Measurements from ENCODE around the gene LRMDA.

LRMDA gene

GRCh38 chr10:76329891-76330575 lies 898.6 kb downstream of the LRMDA start:
- H3K4me3 ChIP-seq (ENCODE audit: low read depth, low read length) = no peak overlapping the region
- no peak for TF ChIP-seq CTCF (conservative IDR thresholded peaks at IDR 0.05; ENCODE audit: low read depth, low read length)
- peak; percentile 13 for DNase-seq (ENCODE audit: low read depth)

- DNase-seq (ENCODE audit: low read depth) = no peak
- TF ChIP-seq CTCF (conservative IDR thresholded peaks at IDR 0.05; ENCODE audit: low read depth, low read length) = no peak
Measured at GRCh38 chr10:76331742-76332141, 900.3 kb downstream of the LRMDA start.

GRCh38 chr10:76333326-76333725 lies 901.9 kb downstream of the LRMDA start:
- DNase-seq (ENCODE audit: low read depth) = no peak
- no peak overlapping the region for H3K4me3 ChIP-seq (ENCODE audit: low read depth, low read length)
- TF ChIP-seq CTCF (conservative IDR thresholded peaks at IDR 0.05; ENCODE audit: low read depth, low read length) = no peak

More at GRCh38 chr10:76331742-76332141, 900.3 kb downstream of the LRMDA start:
- H3K4me3 ChIP-seq (ENCODE audit: low read depth, low read length) = no peak overlapping the region

GRCh38 chr10:76333796-76334195 lies 902.4 kb downstream of the LRMDA start:
- TF ChIP-seq CTCF (conservative IDR thresholded peaks at IDR 0.05; ENCODE audit: low read depth, low read length) = no peak
- no peak overlapping the region for H3K4me3 ChIP-seq (ENCODE audit: low read depth, low read length)
- no peak for DNase-seq (ENCODE audit: low read depth)

- no peak for DNase-seq (ENCODE audit: low read depth)
- TF ChIP-seq CTCF (conservative IDR thresholded peaks at IDR 0.05; ENCODE audit: low read depth, low read length) = no peak
- no peak overlapping the region for H3K4me3 ChIP-seq (ENCODE audit: low read depth, low read length)
Measured at GRCh38 chr10:76334255-76334654, 902.8 kb downstream of the LRMDA start.

GRCh38 chr10:76336213-76336963 lies 905.0 kb downstream of the LRMDA start:
- no peak for TF ChIP-seq CTCF (conservative IDR thresholded peaks at IDR 0.05; ENCODE audit: low read depth, low read length)
- DNase-seq (ENCODE audit: low read depth) = peak; percentile 52
- no peak overlapping the region for H3K4me3 ChIP-seq (ENCODE audit: low read depth, low read length)
